Measurements from ENCODE around the gene PIAS3.

DNA sequence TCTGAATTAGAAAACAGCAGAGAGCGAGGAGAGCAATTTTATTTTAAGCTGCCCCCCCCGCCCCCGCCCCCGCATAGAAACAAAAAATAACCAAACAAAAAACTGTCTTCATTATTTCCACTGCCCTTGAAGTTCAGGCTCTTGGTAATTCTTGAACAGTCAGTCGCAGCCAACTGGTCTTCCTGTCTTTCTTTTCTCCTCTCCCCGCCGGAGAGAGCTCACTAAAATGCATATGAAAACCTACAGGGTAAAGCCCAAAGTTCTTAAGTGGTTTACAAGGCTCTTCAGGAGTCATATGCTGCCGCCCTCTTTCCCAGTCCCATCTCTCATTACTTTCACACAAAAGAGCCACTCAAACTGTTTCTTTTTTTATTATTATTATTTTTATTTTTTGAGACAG, 27.9 kb upstream of the PIAS3 start:
- TF ChIP-seq, protein P1, sequence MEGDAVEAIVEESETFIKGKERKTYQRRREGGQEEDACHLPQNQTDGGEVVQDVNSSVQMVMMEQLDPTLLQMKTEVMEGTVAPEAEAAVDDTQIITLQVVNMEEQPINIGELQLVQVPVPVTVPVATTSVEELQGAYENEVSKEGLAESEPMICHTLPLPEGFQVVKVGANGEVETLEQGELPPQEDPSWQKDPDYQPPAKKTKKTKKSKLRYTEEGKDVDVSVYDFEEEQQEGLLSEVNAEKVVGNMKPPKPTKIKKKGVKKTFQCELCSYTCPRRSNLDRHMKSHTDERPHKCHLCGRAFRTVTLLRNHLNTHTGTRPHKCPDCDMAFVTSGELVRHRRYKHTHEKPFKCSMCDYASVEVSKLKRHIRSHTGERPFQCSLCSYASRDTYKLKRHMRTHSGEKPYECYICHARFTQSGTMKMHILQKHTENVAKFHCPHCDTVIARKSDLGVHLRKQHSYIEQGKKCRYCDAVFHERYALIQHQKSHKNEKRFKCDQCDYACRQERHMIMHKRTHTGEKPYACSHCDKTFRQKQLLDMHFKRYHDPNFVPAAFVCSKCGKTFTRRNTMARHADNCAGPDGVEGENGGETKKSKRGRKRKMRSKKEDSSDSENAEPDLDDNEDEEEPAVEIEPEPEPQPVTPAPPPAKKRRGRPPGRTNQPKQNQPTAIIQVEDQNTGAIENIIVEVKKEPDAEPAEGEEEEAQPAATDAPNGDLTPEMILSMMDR (IDR thresholded peaks at IDR 0.05): no peak
- no peak for TF ChIP-seq POLR2A (IDR thresholded peaks at IDR 0.05)
